CD14-positive monocyte (primary cell): ENCODE data around the gene UGT2B7. TPM values are rescaled to one million over a fixed set of nuclear protein-coding genes. Genes with fewer than 3 reads are reported as not detected.

ENCODE experiments used
- DNase-seq, 3 donors: peaks; one replicate each; pipeline ENCODE4 v3.0.0-alpha.2; 2011 to 2022
- H2AFZ ChIP-seq: 2 replicates; pipeline ENCODE4 v1.6.0; 2012; ENCODE audit warnings: mild to moderate bottlenecking, low read depth, low read length, inconsistent platforms; ENCODE audit not compliant: insufficient read depth, poor library complexity, severe bottlenecking
- H3K27ac ChIP-seq, 2 donors: 1 replicate in 1 of 2; 2 replicates in 1 of 2; pipeline ENCODE4 v1.5.1; 2012 to 2013; ENCODE audit warnings: low read length in 2 of 2, control low read depth in 1 of 2, inconsistent platforms in 1 of 2, low read depth in 1 of 2, mild to moderate bottlenecking in 1 of 2
- H3K27me3 ChIP-seq, 2 donors: one replicate each; pipeline versions ENCODE4 v1.6.0 to v1.6.1; 2011 to 2013; ENCODE audit warnings: low read length in 2 of 2; ENCODE audit not compliant: control insufficient read depth in 2 of 2, insufficient read depth in 2 of 2
- H3K36me3 ChIP-seq, 2 donors: replicated peaks in 1 of 2; 1 replicate in 1 of 2; 2 replicates in 1 of 2; pipeline versions ENCODE4 v1.5.1 to v1.6.1; 2012 to 2013; ENCODE audit warnings: low read length in 2 of 2, control low read depth in 1 of 2, inconsistent platforms in 1 of 2, mild to moderate bottlenecking in 1 of 2; ENCODE audit not compliant: insufficient read depth in 2 of 2, control insufficient read depth in 1 of 2
- H3K4me1 ChIP-seq, 2 donors: 1 replicate in 1 of 2; 2 replicates in 1 of 2; pipeline versions ENCODE4 v1.5.1 to v1.6.1; 2012 to 2013; ENCODE audit warnings: low read length in 2 of 2, control low read depth in 1 of 2, inconsistent platforms in 1 of 2, mild to moderate bottlenecking in 1 of 2, moderate library complexity in 1 of 2; ENCODE audit not compliant: insufficient read depth in 2 of 2, control insufficient read depth in 1 of 2
- H3K4me2 ChIP-seq: replicated peaks from 2 replicates; pipeline ENCODE3; 2012; ENCODE audit warnings: low read length, moderate library complexity, mild to moderate bottlenecking; ENCODE audit not compliant: poor library complexity, severe bottlenecking; ENCODE audit errors: extremely low read depth
- H3K4me3 ChIP-seq, 3 experiments: fragments of 200-600 bp in 1 of 3; sonication (generic) in 1 of 3; replicated peaks in 1 of 3; 1 replicate in 2 of 3; 2 replicates in 1 of 3; pipeline ENCODE4 v1.5.1; 2011 to 2013; ENCODE audit warnings: low read length in 3 of 3, mild to moderate bottlenecking in 3 of 3, control low read depth in 2 of 3, low read depth in 2 of 3, inconsistent platforms in 1 of 3, moderate library complexity in 1 of 3
- H3K79me2 ChIP-seq: 2 replicates; pipeline ENCODE4 v1.6.0; 2012; ENCODE audit warnings: mild to moderate bottlenecking, control low read depth, inconsistent platforms, low read length, moderate library complexity; ENCODE audit not compliant: insufficient read depth
- H3K9ac ChIP-seq: 2 replicates; pipeline ENCODE4 v1.6.0; 2017; ENCODE audit warnings: low read length, mild to moderate bottlenecking; ENCODE audit not compliant: insufficient read depth, poor library complexity, severe bottlenecking
- H3K9me3 ChIP-seq, 2 donors: replicated peaks in 1 of 2; 1 replicate in 1 of 2; 2 replicates in 1 of 2; pipeline versions ENCODE4 v1.5.1 to v1.6.1; 2012 to 2013; ENCODE audit warnings: low read length in 2 of 2, control low read depth in 1 of 2; ENCODE audit not compliant: control insufficient read depth in 1 of 2, insufficient read depth in 1 of 2
- H4K20me1 ChIP-seq: 2 replicates; pipeline ENCODE4 v1.6.0; 2012; ENCODE audit warnings: mild to moderate bottlenecking, low read length, control low read depth, moderate library complexity; ENCODE audit not compliant: insufficient read depth
- H3K27ac Mint-ChIP-seq, 7 donors: one replicate each; pipeline ENCODE4 v1.8.0; 2020; ENCODE audit warnings: mild to moderate bottlenecking in 7 of 7, mixed read lengths in 7 of 7, moderate library complexity in 6 of 7, inconsistent platforms in 2 of 7
- H3K27me3 Mint-ChIP-seq, 3 donors: one replicate each; pipeline ENCODE4 v1.8.0; 2021 to 2022; ENCODE audit warnings: low read depth in 3 of 3, mild to moderate bottlenecking in 3 of 3, mixed read lengths in 3 of 3, moderate library complexity in 3 of 3, inconsistent platforms in 1 of 3
- H3K36me3 Mint-ChIP-seq, 2 donors: one replicate each; pipeline ENCODE4 v1.8.0; 2020; ENCODE audit warnings: mixed read lengths in 2 of 2, inconsistent platforms in 1 of 2, mild to moderate bottlenecking in 1 of 2
- H3K4me1 Mint-ChIP-seq: one replicate; pipeline ENCODE4 v1.8.0; 2020; ENCODE audit warnings: mild to moderate bottlenecking, mixed read lengths
- H3K4me3 Mint-ChIP-seq, 2 donors: one replicate each; pipeline ENCODE4 v1.8.0; 2020; ENCODE audit warnings: mild to moderate bottlenecking in 2 of 2, mixed read lengths in 2 of 2, moderate library complexity in 1 of 2
- H3K9me3 Mint-ChIP-seq, 7 donors: one replicate each; pipeline ENCODE4 v1.8.0; 2020 to 2022; ENCODE audit warnings: mixed read lengths in 7 of 7, mild to moderate bottlenecking in 6 of 7, moderate library complexity in 6 of 7, inconsistent platforms in 2 of 7
- WGBS: methylation state at CpG from one replicate; pipeline ENCODE4 v1.1.5; 2013; ENCODE audit warnings: missing lambda C conversion rate; ENCODE audit not compliant: insufficient coverage; 5-methylcytosine and 5-hydroxymethylcytosine counted together
- intact Hi-C, 2 donors: fragments of 100-400 bp; cut with micrococcal nuclease; formaldehyde crosslinking; loops; one replicate each; pipeline versions ENCODE4 v1.15.0 to v1.15.1; 2023
- polyA plus RNA-seq, 3 donors: library from polyadenylated mRNA; depleted of rRNA in 1 of 3; unstranded in 2 of 3; stranded (reverse) in 1 of 3; fragments of 300-500 nt in 2 of 3; fragments of >200 nt in 1 of 3; fragmentation: Illumina TruSeq in 2 of 3; gene quantifications; 1 replicate in 2 of 3; 2 replicates in 1 of 3; pipeline ENCODE4 v1.2.3, GENCODE V29; 2012 to 2021
- TF ChIP-seq, protein P1 (sequence below): fragments of 200-600 bp; IDR thresholded peaks from one replicate; pipeline ENCODE4 v1.8.0; 2022; ENCODE audit warnings: antibody characterized with exemption, mild to moderate bottlenecking

UGT2B7 gene
- polyA plus RNA-seq, 3 donors = not detected

DNA sequence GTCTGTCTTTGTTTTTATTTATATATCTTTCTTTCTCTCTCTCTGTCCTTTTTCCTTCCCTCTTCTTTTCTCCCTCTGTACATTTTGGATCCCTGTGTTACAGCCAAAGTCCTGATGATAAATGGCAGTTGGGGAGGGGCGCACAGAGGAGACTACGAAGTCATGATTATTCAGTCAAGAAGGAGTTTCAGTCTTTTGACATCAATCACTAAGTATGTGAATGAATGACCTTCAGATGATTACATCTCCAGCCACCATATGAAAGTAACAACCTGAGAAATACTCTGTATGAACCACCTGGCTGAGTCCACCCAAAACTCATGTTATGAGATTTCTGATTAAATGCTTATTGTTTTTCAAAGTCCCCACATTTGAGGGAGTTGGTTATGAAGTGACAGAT, 45.0 kb downstream of the UGT2B7 start:
- no peak overlapping the region for H3K9ac ChIP-seq
- H3K27me3 ChIP-seq = no peaks in the 10 kb centered on the region
- TF ChIP-seq, protein P1, sequence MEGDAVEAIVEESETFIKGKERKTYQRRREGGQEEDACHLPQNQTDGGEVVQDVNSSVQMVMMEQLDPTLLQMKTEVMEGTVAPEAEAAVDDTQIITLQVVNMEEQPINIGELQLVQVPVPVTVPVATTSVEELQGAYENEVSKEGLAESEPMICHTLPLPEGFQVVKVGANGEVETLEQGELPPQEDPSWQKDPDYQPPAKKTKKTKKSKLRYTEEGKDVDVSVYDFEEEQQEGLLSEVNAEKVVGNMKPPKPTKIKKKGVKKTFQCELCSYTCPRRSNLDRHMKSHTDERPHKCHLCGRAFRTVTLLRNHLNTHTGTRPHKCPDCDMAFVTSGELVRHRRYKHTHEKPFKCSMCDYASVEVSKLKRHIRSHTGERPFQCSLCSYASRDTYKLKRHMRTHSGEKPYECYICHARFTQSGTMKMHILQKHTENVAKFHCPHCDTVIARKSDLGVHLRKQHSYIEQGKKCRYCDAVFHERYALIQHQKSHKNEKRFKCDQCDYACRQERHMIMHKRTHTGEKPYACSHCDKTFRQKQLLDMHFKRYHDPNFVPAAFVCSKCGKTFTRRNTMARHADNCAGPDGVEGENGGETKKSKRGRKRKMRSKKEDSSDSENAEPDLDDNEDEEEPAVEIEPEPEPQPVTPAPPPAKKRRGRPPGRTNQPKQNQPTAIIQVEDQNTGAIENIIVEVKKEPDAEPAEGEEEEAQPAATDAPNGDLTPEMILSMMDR = no peak
- no peaks in the 10 kb centered on the region for H3K36me3 ChIP-seq
- H3K4me3 Mint-ChIP-seq = no peak overlapping the region
- no peaks in the 10 kb centered on the region for H3K27me3 Mint-ChIP-seq
- H3K4me3 ChIP-seq = no peak overlapping the region
- H3K9me3 Mint-ChIP-seq = peaks cover 0 to 2% (median 0%) of the 10 kb centered on the region in 7 donors
- DNase-seq = no peak
- no peak overlapping the region for H3K27ac ChIP-seq
- H2AFZ ChIP-seq = no peak overlapping the region
- H3K4me2 ChIP-seq = no peak overlapping the region
- H3K4me1 Mint-ChIP-seq = no peaks in the 10 kb centered on the region
- intact Hi-C loops = no loop called here
- no CpG with 5 or more reads among the region's 2 CpGs for WGBS
- no peak overlapping the region for H3K27ac Mint-ChIP-seq
- no peaks in the 10 kb centered on the region for H4K20me1 ChIP-seq
- no peaks in the 10 kb centered on the region for H3K79me2 ChIP-seq
- H3K36me3 Mint-ChIP-seq = no peaks in the 10 kb centered on the region
- no peaks in the 10 kb centered on the region for H3K9me3 ChIP-seq
- H3K4me1 ChIP-seq = no peaks in the 10 kb centered on the region

DNA sequence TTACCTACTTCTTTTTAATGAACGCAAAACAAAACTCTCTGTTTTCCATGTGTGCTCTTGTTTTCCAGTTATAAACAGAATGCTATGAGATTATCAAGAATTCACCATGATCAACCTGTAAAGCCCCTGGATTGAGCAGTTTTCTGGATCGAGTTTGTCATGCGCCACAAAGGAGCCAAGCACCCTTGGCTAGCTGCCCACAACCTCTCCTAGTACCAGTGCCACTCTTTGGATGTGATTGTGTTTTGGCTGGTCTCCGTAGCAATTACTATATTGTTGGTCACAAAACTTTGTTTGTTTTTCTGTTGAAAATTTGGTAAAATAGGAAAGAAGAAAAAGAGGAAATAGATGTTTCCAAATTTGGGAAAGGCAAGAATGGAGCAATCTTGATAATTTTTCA, 51.1 kb downstream of the UGT2B7 start:
- intact Hi-C loops = no loop called here
- Histone ChIP-seq H2AFZ (no peak overlapping the region), H3K79me2 (no peaks in the 10 kb centered on the region), H4K20me1 (no peaks in the 10 kb centered on the region), H3K9me3 (no peaks in the 10 kb centered on the region), H3K36me3 (no peaks in the 10 kb centered on the region), H3K4me1 (no peaks in the 10 kb centered on the region), H3K27me3 (no peaks in the 10 kb centered on the region), H3K9ac (no peak overlapping the region), H3K4me2 (no peak overlapping the region), H3K27ac (no peak overlapping the region), H3K4me3 (no peak overlapping the region)
- WGBS = no CpG with 5 or more reads among the region's 4 CpGs
- Mint-ChIP-seq H3K4me1 (no peaks in the 10 kb centered on the region), H3K9me3 (peaks cover 0 to 2% (median 0%) of the 10 kb centered on the region in 7 donors), H3K36me3 (no peaks in the 10 kb centered on the region), H3K27ac (no peak overlapping the region), H3K4me3 (no peak overlapping the region), H3K27me3 (no peaks in the 10 kb centered on the region)
- no peak for DNase-seq
- TF ChIP-seq, protein P1 = no peak
